Suprapubic skin (tissue), 4 donors: ENCODE measurements around the gene KCNK3. TPM values are rescaled to one million over a fixed set of nuclear protein-coding genes. Genes with fewer than 3 reads are reported as not detected.

Experiments
- DNase-seq, 2 donors: peaks; one replicate each; pipeline ENCODE4 v3.0.0-alpha.2; 2019; ENCODE audit warnings: low spot score in 2 of 2
- H3K27ac ChIP-seq: fragments of 200-600 bp; sonication (generic); one replicate; pipeline ENCODE4 v1.5.1; 2019
- H3K27me3 ChIP-seq: fragments of 200-600 bp; sonication (generic); one replicate; pipeline ENCODE4 v1.5.1; 2019
- H3K36me3 ChIP-seq: fragments of 200-600 bp; sonication (generic); one replicate; pipeline ENCODE4 v1.5.1; 2019
- H3K4me1 ChIP-seq: fragments of 200-600 bp; sonication (generic); one replicate; pipeline ENCODE4 v1.5.1; 2019
- H3K4me3 ChIP-seq: fragments of 200-600 bp; sonication (generic); one replicate; pipeline ENCODE4 v1.5.1; 2019; ENCODE audit warnings: mild to moderate bottlenecking
- H3K9me3 ChIP-seq: fragments of 200-600 bp; sonication (generic); one replicate; pipeline ENCODE4 v1.5.1; 2019
- CTCF ChIP-seq, 2 donors: fragments of 200-600 bp in 1 of 2; fragments of 450-650 bp in 1 of 2; sonication (generic) in 1 of 2; IDR thresholded peaks; one replicate each; pipeline ENCODE4 v1.5.1; 2016 to 2019; ENCODE audit warnings: antibody characterized with exemption in 2 of 2, mild to moderate bottlenecking in 1 of 2, moderate library complexity in 1 of 2
- EP300 ChIP-seq: sonication (generic); formaldehyde crosslinking; IDR thresholded peaks from one replicate; pipeline ENCODE4 v1.6.1; 2017; ENCODE audit warnings: antibody characterized with exemption
- POLR2A ChIP-seq, 2 donors: fragments of 450-650 bp; IDR thresholded peaks; one replicate each; pipeline ENCODE4 v1.6.1; 2017; ENCODE audit warnings: antibody characterized with exemption in 2 of 2, mild to moderate bottlenecking in 2 of 2, moderate library complexity in 2 of 2
- POLR2AphosphoS5 ChIP-seq, 3 donors: sonication (generic); formaldehyde crosslinking; IDR thresholded peaks; one replicate each; pipeline ENCODE4 v1.6.1; 2017; ENCODE audit warnings: antibody characterized with exemption in 3 of 3
- WGBS: methylation state at CpG from one replicate; pipeline ENCODE4 v1.1.5; 2018; 5-methylcytosine and 5-hydroxymethylcytosine counted together
- total RNA-seq, 4 donors: library from RNA; depleted of rRNA; stranded (reverse); fragments of >200 nt; gene quantifications; one replicate each; pipeline ENCODE4 v1.1.0, GENCODE V29; 2016

Gene KCNK3
- 1 to 10 TPM in 2 of 4 donors, under 1 TPM in 1, not detected in 1; 0.83 to 1.2 (median 1.1) TPM for total RNA-seq

DNA sequence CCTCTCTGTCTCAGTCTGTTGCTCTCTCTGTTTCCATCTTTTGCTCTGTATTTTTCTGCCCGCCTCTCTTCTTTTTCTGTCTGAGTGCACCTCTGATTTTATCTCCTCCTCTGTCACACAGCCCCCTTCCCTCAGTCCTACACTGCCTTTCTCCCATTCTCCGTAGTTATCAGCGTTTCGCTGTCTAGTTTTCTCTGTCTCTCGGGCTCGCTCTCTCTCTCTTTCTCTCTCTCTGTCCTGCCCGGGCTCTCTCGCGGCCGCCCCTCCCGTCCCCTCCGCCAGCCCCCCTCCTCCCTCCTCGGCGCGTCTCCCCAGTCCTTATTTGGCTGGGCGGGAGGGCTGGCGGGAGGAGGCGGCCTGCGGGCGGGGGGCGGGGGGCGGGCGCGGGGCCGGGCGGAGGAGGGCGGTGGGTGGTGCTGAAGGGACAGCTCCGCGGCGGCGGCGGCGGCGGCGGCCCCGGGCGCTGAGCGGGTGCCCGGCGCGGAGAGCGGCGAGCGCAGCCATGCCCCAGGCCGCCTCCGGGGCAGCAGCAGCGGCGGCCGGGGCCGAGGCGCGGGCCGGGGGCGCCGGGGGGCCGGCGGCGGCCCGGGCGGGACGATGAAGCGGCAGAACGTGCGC lies at the start of gene KCNK3:
Gene KCNK3 (plus strand): TSS at position 444 of the 618 bp plus-strand sequence. CDS start 154 bp downstream, at position 598.
- peaks cover 15% of the 10 kb centered on the region for H3K4me1 ChIP-seq
- DNase-seq, result no peak
- TF ChIP-seq CTCF (IDR thresholded peaks at IDR 0.05) (no peak), POLR2AphosphoS5 (IDR thresholded peaks at IDR 0.05) (no peak), POLR2A (IDR thresholded peaks at IDR 0.05) (no peak), EP300 (no peak)
- peaks cover 66% of the 10 kb centered on the region for H3K27me3 ChIP-seq
- H3K9me3 ChIP-seq, result no peaks in the 10 kb centered on the region
- WGBS, result 4% methylated on average over 21 of the region's 64 CpGs
- H3K36me3 ChIP-seq, result no peaks in the 10 kb centered on the region
- peak within 1 kb of the TSS; percentile 48 for H3K4me3 ChIP-seq
- H3K27ac ChIP-seq, result no peak within 1 kb of the TSS

- H3K4me1 ChIP-seq, result no peaks in the 10 kb centered on the region
Measured at GRCh38 chr2:26644188-26644835, 48.2 kb upstream of the KCNK3 start.

DNA sequence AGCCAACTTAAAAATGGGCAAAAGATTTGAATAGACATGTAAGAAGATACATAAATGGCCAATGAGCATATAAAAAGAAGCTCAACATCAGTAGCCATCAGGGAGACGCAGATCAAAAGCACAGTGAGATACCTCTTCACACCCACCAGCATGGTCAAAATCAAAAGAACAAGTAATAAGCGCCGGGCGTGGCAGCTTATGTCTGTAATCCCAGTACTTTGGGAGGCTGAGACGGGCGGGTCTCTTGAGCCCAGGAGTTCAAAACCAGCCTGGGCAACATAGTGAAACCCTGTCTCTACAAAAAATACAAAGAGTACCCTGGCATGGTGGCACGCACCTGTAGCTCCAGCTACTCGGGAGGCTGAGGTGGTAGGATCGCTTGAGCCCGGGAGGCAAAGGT lies 46.8 kb upstream of the KCNK3 start:
- peaks cover 24% of the 10 kb centered on the region for H3K27me3 ChIP-seq
- no peaks in the 10 kb centered on the region for H3K36me3 ChIP-seq
- H3K27ac ChIP-seq, result no peak overlapping the region
- TF ChIP-seq CTCF (IDR thresholded peaks at IDR 0.05) (no peak), POLR2A (IDR thresholded peaks at IDR 0.05) (no peak), EP300 (no peak), POLR2AphosphoS5 (IDR thresholded peaks at IDR 0.05) (no peak)
- 86% methylated on average over 10 of the region's 10 CpGs for WGBS
- no peaks in the 10 kb centered on the region for H3K9me3 ChIP-seq
- peak in 1 of 2 donors; percentile 43 for DNase-seq
- no peaks in the 10 kb centered on the region for H3K4me1 ChIP-seq
- H3K4me3 ChIP-seq, result no peak overlapping the region

More at GRCh38 chr2:26644188-26644835, 48.2 kb upstream of the KCNK3 start:
- DNase-seq, result peak in 1 of 2 donors; percentile 59
- Histone ChIP-seq H3K4me3 (no peak overlapping the region), H3K27me3 (peaks cover 24% of the 10 kb centered on the region), H3K36me3 (no peaks in the 10 kb centered on the region), H3K9me3 (no peaks in the 10 kb centered on the region), H3K27ac (no peak overlapping the region)
- WGBS, result 76% methylated on average over 13 of the region's 13 CpGs
- TF ChIP-seq EP300 (no peak), POLR2A (IDR thresholded peaks at IDR 0.05) (no peak), POLR2AphosphoS5 (IDR thresholded peaks at IDR 0.05) (no peak), CTCF (IDR thresholded peaks at IDR 0.05) (no peak)

GRCh38 chr2:26646986-26647672 lies 45.4 kb upstream of the KCNK3 start:
- Histone ChIP-seq H3K4me3 (no peak overlapping the region), H3K4me1 (no peaks in the 10 kb centered on the region), H3K27ac (no peak overlapping the region), H3K27me3 (peaks cover 20% of the 10 kb centered on the region), H3K36me3 (no peaks in the 10 kb centered on the region), H3K9me3 (no peaks in the 10 kb centered on the region)
- WGBS, result 74% methylated on average over 6 of the region's 6 CpGs
- peak in 1 of 2 donors; percentile 67 for DNase-seq
- TF ChIP-seq POLR2AphosphoS5 (IDR thresholded peaks at IDR 0.05) (no peak), POLR2A (IDR thresholded peaks at IDR 0.05) (no peak), EP300 (no peak), CTCF (IDR thresholded peaks at IDR 0.05) (no peak)

DNA sequence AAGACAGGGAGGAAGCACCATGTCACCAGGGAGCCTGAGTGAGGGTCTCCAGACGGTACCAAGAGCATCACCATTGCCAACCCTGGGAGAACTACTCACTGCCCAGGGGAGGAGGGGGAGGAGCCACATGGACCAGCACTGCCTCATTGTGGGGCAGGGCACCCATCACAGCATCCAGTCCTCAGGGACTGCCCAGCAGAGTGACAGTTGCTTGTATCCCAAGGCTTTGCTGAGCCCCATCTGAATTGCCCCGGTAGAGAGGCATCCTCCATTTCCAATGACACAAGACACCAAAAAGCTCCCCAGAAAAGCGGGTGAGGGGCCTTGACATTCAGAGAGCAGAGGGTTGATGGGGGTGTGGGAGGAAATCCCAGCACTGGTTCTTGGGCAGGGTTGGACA lies 44.5 kb upstream of the KCNK3 start:
- Histone ChIP-seq H3K4me3 (no peak overlapping the region), H3K27me3 (peaks cover 20% of the 10 kb centered on the region), H3K4me1 (peaks cover 5% of the 10 kb centered on the region), H3K9me3 (no peaks in the 10 kb centered on the region), H3K27ac (no peak overlapping the region), H3K36me3 (no peaks in the 10 kb centered on the region)
- TF ChIP-seq CTCF (IDR thresholded peaks at IDR 0.05) (no peak), EP300 (no peak), POLR2AphosphoS5 (IDR thresholded peaks at IDR 0.05) (no peak), POLR2A (IDR thresholded peaks at IDR 0.05) (no peak)
- DNase-seq, result peak in 1 of 2 donors; percentile 31
- 75% methylated on average over 3 of the region's 3 CpGs for WGBS
